ENCODE data around the gene CACYBP.

The CACYBP gene

DNA sequence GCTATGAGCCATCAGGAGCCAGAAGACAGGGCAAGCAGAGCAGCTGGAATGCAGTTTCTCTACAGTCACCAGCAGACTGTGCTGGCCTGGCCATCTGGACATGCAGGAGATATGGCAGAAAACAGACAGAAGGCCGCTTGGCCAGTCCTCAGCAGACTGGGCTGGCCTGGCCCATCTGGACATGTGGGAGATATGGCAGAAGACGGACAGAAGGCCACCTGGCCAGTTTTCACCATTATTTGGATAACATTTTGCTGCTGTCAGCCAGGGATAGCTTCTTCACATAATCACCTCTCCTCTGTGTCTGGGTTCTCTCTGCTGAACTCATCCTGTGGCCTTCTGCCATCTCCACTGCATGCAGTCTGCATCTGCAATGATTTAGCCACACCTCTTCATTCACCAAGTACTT lies 25.0 kb upstream of the CACYBP start:
- DNase-seq, result no peak

DNA sequence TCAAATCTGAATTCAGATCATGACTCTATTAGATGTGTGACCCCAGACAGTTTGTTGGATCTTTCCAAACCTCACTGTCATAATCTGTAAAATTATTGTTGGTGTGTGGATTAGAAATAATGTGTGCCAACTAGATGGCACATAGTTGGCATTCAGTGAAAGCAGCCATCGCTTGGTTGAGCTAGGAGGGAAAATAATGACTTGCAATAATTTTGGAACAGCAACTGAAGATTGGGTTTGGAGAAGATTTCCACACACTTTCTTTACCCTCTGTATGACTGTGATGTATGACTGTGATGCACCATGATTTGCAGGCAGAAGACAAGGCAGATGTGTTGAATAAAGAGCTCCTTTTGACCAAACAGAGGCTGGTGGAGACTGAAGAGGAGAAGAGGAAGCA lies 24.0 kb upstream of the CACYBP start:
- DNase-seq, result no peak

DNA sequence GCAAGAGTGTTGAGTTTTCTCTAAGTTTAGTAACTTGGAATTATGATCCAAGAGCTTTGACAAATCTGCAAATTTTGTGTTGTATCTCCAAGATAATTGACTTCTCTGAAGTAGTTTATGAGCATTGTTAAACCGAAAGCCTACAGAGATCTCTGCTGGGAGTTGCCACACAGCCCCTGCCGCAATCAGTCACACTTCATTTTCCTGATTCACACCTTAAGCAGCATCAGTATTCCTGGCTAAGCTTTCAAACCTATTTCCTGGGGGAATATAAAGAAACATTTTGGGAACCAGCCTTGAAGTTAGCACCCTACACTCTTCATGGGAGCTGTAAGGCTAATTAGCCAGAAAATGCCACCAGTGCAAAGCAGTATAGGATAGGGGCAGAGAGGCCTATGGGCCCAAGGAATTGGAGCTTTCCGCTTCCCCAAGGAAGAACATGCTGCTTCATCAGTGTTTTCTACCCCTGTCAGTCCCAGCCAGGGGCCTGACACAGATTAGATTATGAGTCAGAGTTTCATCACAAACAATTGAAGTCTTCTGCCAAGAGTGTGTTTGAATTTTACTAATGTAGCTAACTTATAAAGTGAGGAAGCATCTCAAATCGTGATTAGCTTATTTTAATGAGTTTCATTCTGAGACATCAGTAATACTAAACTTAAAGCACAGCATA lies 23.2 kb upstream of the CACYBP start:
- no peak for DNase-seq

DNA sequence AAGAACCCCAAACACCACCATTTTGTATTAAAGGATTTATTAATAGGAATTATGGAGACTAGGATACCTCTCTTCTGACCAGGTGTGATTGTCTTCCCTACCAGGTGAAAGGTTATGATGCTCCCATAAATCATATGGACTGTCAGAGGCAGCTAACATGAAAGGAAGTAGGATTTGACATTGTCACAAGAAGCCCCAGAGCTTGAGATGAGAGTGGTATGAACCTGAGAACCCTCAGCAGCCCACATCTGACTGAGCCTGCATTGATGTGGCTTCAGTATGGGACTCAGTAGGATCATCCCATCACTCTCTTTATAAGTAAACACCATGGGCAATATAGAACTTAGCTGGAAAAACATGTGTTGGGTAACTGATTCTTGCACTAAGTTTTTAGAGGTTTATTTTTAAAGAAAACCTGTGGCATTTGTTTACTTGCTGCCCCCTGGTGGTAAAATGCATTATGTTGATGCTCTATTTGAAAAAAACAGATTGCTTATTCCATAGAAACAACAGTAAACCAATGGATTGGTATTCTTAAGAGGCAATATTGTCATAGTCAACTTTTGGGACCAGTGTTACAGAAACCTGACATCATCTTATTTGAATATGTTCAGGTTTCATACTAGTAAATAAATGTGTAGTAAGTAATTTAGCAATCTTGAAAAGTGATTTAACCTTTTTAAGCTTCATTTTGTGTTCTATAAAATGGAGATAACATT lies 16.6 kb upstream of the CACYBP start:
- peak; percentile 11 to 81 (median 72) for DNase-seq

DNA sequence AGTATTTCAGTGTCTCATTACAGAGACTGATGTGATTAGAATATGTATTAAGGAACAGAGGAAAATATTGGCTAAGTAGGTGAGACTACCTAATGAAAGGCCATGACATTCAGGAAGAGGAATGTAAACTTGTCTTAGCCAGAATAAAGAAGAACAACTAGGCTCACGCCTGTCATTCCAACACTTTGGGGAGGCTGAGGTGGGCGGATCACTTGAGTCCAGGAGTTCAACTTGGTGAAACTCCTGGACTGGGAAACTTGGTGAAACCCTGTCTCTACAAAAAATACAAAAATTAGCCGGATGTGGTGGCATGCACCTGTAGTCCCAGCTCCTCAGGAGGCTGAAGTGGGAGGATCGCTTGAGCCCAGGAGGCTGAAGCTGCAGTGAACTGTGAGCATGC lies 14.8 kb upstream of the CACYBP start:
- no peak for DNase-seq

DNA sequence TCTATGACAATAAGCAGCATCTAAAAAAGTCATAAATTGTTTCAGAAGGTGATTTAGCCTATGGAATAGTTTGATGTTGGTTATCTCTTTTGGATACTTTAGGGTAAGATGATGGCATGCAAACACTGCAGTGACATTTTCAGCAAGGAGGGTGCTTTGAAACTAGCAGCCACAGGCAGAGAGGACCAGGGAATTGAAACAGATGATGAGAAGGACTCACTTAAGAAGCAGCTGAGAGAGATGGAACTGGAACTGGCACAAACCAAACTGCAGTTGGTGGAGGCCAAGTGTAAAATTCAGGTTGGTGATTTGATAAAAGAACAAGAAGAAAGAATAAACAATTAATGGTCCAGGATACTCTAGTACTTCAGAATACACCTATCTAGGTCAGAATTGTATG lies 11.2 kb upstream of the CACYBP start:
- DNase-seq, result no peak

DNA sequence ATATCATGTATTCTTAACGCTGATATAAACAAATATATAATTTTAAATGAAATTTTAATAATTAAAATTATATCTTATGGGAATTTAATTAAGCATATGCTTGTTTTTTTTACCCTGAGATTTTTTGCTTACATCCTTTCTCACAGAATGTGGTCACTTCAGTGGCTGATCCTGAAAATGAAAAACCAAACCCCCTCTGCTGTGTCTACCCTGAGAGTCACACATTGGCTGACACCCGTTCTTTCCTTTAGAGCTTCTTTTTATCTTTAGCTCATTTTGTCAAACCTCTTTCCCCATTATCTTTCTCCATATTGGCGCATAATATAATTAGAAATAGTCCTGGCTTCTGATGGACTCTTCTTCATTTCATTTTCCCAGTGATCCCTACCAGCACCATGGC lies 10.8 kb upstream of the CACYBP start:
- no peak for DNase-seq

DNA sequence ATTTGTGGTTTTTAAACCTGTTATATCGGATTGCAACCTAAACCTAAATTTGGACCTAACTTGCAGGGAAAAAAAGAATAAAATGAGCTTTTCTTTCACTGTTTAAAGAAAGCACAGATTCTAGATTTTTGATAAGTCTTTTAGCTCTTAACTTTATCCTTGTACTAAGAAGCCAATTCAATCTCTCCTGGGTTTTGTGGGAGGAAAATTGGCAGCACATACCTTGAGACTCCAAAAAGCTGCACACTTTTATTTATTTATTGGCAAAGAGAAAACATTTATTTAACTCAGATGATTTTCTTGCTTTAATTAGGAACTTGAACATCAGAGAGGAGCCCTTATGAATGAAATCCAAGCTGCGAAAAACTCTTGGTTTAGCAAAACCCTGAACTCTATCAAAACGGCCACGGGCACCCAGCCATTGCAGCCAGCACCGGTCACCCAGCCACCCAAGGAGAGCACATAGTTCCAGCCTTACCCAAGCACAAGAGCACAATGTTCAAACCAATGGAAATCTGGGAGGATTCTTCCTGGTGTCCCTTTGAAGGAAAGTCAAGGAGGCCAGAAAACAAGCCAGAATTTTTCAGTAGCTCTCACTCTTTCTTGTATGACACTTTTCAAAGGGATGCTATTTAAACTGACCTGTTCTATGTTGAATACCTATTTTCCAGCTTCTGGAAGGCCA lies 10.1 kb upstream of the CACYBP start:
- DNase-seq, result no peak

DNA sequence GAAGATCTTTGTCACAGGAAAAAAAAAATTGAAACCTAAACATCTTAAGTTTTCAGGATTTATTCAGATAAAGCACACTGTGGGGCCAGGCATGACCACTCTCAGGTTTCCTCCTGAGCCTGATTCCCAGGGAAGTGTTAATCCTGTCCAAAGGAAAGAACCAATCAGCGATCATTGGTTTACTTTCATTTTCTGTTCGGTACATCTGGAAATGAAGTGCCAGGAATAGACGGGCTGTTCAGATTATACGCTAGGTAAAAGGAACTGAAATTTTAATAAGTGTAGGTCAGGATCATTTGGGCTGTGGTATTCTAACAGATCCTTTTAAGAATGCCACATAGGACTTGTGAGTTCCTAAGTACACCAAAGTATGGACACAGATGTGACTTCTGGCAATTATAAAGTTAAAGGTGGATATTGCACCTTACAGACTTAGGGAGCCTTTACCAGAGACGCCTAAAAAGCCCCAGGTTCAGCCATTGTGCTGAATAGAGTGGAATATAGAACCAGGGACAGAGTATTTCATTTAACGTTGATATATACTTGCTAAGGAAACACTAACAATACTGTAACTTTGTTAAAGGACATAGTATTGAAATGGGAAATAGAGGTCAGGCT lies 9.3 kb upstream of the CACYBP start:
- peak in 2 of 3 experiments; percentile 6 to 29 for DNase-seq

DNA sequence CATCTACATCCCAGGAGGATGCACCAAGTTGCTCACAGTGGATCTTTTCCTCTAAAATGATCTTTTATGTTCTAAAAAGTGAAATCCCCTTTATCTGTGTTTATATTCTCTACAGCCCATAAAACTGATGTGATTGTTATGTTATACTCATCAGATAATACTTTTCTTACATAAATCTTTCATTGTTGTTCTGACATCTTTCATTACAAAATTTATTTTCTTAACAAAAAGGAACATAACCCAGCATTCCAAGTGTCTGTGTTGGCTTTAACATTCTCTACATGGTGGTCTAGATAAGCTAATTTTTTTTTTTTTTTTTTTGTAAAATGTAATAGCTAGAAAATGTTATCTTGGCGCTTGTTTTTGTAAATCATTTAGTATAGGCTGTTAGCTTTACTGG lies 8.3 kb upstream of the CACYBP start:
- DNase-seq, result no peak

DNA sequence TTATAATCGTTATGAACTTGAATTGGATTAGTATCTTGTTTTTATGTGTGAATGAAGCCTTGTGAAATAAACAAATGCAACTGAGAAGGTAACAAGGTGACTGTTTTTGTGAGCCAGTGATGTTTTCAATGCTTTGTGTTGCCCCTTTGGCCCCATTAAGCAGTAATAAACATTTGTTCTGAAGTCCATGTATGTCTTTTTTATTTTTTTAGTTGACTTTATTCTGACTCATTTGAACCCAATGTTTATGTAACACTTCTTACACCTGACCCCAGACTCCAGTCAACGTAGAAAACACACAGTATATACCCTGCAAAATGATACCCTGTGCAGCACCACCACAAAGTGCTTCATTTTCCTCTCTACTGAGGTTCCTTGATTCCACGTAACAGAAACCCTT lies 4.6 kb upstream of the CACYBP start:
- DNase-seq, result no peak

DNA sequence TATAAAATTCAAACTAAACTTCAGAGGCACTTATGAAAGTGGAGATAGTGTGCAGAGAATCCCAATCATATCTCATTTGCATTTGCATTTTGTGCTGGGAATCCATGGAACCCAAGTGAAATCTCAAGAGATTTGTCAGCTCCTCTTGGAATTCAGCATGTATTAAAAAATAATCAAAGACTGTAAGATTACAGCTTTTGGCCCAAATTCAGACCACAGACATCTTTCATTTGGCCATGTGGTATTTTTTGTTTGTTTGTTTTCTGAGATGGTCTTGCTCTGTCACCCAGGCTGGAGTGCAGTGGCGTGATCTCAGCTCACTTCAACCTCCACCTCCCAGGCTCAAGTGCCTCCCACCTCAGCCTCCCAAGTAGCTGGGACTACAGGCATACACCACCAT lies 3.8 kb upstream of the CACYBP start:
- no peak for DNase-seq

DNA sequence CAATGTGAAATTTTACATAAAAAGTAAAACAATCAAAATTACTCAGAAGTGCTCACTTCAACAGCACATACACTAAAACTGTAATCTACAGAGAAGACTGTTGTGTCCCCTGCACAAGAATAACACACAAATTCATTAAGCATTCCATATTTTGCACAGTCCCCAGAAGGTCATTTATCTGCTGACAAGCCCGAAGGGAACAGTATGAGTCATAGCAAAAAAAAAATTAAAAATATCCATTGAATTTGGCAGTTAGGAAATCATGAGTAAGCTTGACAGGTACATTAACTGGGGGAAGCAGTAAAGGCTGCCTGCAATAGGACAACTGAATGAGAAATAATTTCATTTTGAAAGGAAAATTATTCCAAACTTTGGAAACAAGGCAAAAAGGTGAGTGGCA lies 3.3 kb upstream of the CACYBP start:
- DNase-seq, result no peak

DNA sequence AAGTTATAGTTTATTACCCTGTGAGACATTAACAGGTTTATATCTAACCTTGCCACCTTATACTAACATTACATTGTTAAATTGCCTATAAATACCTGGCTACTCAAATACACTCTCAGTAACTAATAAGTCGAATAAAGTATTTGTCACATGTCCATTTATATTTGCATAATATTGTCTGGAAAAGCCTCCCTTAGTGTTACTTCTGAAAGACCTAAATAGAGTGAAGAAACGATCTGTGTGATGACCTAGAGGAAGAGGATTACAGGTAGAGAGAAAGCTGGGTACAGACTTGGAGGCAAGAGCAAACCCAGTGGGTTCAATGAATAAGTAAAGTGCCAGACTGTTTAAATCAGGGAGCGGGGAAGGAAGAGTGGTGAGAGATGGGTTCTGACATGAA lies 2.7 kb upstream of the CACYBP start:
- DNase-seq, result no peak

DNA sequence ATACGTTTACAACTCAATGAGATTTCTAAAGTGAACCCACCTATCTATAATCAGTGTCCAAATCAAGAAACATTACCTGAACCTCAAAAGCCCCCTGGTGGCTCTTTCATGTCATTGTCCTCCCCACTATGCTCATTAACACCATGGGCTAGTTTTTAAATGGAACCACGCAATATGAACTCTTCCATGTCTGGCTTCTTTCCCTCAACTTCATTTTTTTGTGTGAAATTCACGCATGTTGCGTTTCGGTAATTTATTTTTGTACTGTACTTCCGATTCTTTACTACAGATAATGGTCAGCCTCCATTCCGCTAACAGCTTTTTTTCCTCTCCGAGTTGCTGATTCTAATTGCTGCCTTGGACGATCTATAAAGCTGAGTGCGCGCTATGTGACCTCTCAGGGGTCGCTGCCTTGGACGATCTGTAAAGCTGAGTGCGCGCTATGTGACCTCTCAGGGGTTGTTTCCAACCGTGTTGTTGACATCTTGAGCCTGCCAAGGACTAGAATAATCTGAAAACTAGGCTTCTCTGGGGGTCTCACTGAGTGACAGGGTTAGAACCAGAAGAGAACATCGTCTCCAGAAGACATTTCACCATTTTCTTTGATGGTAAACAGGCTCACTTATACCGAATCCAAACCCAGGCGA lies 1.1 kb upstream of the CACYBP start:
- peak; percentile 79 to 92 (median 91) for DNase-seq

DNA sequence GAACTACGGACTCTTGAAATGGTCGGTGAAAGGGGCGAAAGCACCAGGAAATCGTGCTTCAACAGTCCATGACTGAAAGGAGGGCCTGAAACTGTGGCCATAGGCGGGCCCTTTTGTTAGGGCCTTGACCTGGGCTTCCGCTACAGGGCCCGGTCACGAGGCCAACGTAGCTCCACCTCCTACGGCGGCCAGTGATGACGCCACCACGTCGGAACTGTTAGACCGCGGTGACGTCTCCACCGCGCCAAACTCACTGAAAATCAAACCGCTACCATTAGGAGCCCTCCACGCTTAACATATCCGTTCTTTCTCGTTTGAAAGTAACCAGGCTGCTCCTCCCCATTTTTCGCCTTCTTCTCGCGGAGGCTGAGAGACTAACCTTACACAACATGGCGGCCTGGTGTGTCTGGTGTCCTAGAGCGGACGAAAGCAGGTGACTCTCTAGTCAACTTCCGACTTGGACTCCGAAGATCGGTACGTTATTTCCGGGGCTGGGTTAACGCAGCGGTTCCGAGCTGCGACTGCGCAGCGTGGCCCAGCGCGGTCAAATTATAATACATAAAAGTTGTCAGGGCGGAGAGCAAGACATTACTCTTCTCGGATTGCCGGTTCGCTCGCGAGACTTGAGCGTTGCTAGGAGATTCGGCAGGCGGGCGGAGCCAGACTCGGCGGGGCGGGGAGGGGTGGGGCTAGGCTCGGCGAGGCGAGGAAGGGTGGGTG lies 371 bp upstream of the CACYBP start:
- peak; percentile 99 to 100 (median 100) for DNase-seq

DNA sequence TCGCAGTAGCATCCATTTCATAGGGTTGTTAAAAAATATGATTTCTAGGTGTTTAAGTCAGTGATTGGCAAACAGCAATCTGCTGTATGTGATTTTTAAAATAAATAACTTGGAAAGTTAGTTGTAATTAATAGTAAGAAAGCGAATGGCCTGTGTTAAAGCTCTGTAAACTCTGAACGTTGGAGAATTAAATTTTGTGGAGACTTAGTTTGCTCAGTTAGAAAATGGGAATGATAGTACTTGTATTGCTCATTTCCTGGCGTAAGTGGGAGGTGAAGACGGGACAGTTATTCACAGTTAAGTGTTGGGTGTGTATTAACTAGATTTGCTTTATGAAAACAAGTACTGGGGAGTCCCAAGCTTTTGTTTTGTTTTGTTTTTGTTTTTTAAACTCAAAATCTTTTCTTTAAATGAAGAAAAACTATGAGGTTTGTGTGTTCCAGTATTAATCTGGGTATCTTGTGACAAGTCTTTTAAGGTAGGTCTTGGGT lies 995 bp downstream of the CACYBP start:
- DNase-seq, result peak in 1 of 3 experiments; percentile 53

DNA sequence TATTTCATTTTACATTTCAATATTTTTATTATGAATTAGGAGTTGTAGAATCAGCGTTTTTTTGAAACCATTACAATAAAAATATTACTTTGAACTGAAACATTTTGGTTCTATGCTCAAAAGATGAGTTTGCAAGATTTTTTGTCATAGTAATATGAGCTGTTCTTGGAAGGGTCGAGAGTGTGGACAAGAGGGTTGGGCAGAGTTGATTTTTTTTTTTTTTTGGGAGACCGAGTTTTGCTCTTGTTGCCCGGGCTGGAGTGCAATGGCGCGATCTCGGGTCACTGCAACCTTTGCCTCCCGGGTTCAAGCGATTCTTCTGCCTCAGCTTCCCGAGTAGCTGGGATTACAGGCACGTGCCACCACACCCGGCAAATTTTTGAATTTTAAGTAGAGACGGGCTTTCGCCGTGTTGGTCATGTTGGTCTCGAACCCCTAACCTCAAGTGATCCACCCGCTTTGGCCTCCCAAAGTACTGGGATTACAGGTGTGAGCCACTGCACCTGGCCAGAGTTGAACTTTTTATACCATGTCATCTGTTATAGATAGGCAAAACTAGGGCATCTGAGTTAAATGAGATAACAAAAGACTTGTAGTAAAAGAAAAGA lies 3.3 kb downstream of the CACYBP start:
- DNase-seq, result no peak

DNA sequence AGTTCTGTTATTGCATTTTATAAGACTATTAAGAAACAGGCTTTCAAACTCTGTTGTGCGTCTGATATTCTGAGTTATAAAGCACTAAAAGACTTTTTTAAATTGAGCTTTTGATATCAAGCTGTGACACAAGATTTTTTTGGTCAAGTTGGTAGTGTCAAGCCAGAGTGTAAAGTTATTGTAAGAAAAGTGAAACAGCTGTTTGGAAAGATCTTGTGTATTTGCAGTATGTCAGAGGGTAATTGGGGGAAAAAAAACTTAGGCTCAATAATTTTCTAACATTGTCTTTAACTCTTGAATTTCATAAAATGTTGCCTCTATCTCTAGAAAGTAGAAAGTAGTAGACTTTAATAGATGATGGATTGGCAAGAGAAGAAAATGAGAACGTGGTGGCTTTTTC lies 3.8 kb downstream of the CACYBP start:
- DNase-seq, result no peak

DNA sequence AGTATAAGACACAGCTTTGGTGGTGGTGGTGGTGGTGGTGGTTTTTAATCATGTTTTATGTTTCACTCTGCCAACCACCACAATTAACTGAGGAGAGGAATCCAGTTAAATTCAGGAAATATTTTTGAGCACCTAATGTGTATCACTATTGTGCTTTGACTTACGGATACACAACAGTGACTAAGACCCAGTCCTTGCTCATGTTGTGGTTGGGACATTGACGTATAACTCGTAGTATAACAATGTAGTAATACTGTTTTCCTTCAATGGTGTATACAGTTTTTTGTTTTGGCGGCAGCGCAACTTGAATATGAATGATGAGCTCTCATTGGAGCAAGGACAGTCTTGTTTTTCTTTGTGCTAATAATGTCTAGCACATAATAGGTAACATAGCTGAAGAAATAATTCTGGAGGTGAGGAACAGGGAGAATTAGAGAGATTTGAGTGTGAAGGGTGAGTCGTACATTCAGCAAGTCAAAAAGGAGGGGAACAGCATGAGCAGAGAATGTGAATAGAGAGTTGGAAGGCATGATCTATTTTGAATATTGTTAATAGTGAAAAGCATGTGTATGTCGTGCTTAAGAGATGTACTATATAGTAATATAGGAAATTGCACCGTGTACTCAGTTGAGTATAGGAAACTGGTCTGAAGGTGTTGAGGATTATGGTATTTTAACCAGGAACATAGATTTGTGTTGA lies 5.5 kb downstream of the CACYBP start:
- no peak for DNase-seq

DNA sequence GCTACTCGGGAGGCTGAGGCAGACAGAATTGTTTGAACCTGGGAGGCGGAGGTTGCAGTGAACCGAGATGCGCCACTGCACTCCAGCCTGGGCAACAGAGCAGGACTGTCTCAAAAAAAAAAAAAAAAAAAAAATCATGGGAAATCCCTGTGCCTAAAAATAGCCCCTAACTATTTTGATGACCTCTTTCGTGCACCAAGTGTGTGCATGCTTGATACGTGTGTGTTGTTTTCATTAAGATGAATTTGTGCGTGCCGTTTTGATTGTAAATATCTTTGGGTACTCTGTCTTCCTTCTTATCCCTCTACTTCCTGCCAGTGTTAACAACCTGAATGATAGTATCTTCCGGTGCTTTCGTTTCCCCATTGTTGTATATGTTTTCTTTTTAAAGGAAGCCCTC lies 9.8 kb downstream of the CACYBP start:
- DNase-seq, result no peak

Measured in NCI-H1417 (cell line).